BLaER1 treated with 17β-estradiol and CSF1 and Interleukin-3, amounts not matched to agents 10 nM and 100 nM (cell line): ENCODE measurements around the gene BPHL.
"Not testable (repeated sequence)": the region's sequence is repeated elsewhere in the genome, so short reads cannot be mapped to it uniquely, and the experiment has no call there.

Experiments used
- H3K27ac ChIP-seq, 11 experiments: shearing (Covaris generic); formaldehyde crosslinking; 2 replicates each; pipeline ENCODE4 v1.8.1; 2022
- H3K27me3 ChIP-seq, 11 experiments: shearing (Covaris generic); formaldehyde crosslinking; 2 replicates each; pipeline ENCODE4 v1.8.1; 2022
- H3K36me3 ChIP-seq, 11 experiments: shearing (Covaris generic); formaldehyde crosslinking; 2 replicates each; pipeline ENCODE4 v1.8.1; 2022
- H3K4me1 ChIP-seq, 10 experiments: shearing (Covaris generic); formaldehyde crosslinking; 2 replicates each; pipeline ENCODE4 v1.8.1; 2022
- H3K4me2 ChIP-seq, 11 experiments: shearing (Covaris generic); formaldehyde crosslinking; 2 replicates each; pipeline ENCODE4 v1.8.1; 2022
- H3K4me3 ChIP-seq, 10 experiments: shearing (Covaris generic); formaldehyde crosslinking; 2 replicates each; pipeline ENCODE4 v1.8.1; 2022
- H3K9ac ChIP-seq, 11 experiments: shearing (Covaris generic); formaldehyde crosslinking; 2 replicates each; pipeline ENCODE4 v1.8.1; 2022
- H3K9me3 ChIP-seq, 11 experiments: shearing (Covaris generic); formaldehyde crosslinking; replicated peaks in 1 of 11; 2 replicates each; pipeline ENCODE4 v1.8.1; 2022
- H4K20me1 ChIP-seq, 11 experiments: shearing (Covaris generic); formaldehyde crosslinking; 2 replicates each; pipeline ENCODE4 v1.8.1; 2022
- Cebpa-rat ChIP-seq, 11 experiments: shearing (Covaris generic); IDR thresholded peaks; 2 replicates each; pipeline ENCODE4 v1.8.1; 2022

The BPHL gene

GRCh38 chr6:3128356-3129108 lies 10.0 kb downstream of the BPHL start:
- no peak overlapping the region for H3K4me3 ChIP-seq
- H4K20me1 ChIP-seq = no peaks in the 10 kb centered on the region
- H3K36me3 ChIP-seq = peaks cover 0 to 46% (median 23%) of the 10 kb centered on the region in 11 experiments; a peak in 13 of 22 replicates
- peaks cover 0 to 27% (median 15%) of the 10 kb centered on the region in 10 experiments; a peak in 14 of 20 replicates for H3K4me1 ChIP-seq
- no peak overlapping the region for H3K9ac ChIP-seq
- TF ChIP-seq Cebpa-rat (IDR thresholded peaks at IDR 0.05) = no peak
- no peaks in the 10 kb centered on the region for H3K9me3 ChIP-seq
- no peaks in the 10 kb centered on the region for H3K27me3 ChIP-seq
- no peak overlapping the region for H3K4me2 ChIP-seq
- no peak overlapping the region for H3K27ac ChIP-seq

- Histone ChIP-seq H3K9me3 (no peaks in the 10 kb centered on the region), H3K27me3 (no peaks in the 10 kb centered on the region), H3K36me3 (peaks cover 0 to 56% (median 23%) of the 10 kb centered on the region in 11 experiments; a peak in 14 of 22 replicates), H4K20me1 (no peaks in the 10 kb centered on the region), H3K4me2 (no peak overlapping the region), H3K27ac (no peak overlapping the region), H3K4me1 (peaks cover 0 to 3% (median 0%) of the 10 kb centered on the region in 10 experiments; a peak in 3 of 20 replicates), H3K9ac (no peak overlapping the region), H3K4me3 (no peak overlapping the region)
- TF ChIP-seq Cebpa-rat (IDR thresholded peaks at IDR 0.05) = no peak
Observed at GRCh38 chr6:3131695-3132094, 13.2 kb downstream of the BPHL start.

GRCh38 chr6:3133515-3133914 lies 15.0 kb downstream of the BPHL start:
- Histone ChIP-seq H3K27me3 (no peaks in the 10 kb centered on the region), H3K9me3 (no peaks in the 10 kb centered on the region), H4K20me1 (no peaks in the 10 kb centered on the region), H3K36me3 (peaks cover 0 to 68% (median 24%) of the 10 kb centered on the region in 11 experiments; a peak in 19 of 22 replicates), H3K9ac (no peak overlapping the region), H3K4me2 (no peak overlapping the region), H3K4me1 (peaks cover 7 to 17% (median 14%) of the 10 kb centered on the region in 10 experiments), H3K4me3 (no peak overlapping the region), H3K27ac (no peak overlapping the region)
- no peak for TF ChIP-seq Cebpa-rat (IDR thresholded peaks at IDR 0.05)

DNA sequence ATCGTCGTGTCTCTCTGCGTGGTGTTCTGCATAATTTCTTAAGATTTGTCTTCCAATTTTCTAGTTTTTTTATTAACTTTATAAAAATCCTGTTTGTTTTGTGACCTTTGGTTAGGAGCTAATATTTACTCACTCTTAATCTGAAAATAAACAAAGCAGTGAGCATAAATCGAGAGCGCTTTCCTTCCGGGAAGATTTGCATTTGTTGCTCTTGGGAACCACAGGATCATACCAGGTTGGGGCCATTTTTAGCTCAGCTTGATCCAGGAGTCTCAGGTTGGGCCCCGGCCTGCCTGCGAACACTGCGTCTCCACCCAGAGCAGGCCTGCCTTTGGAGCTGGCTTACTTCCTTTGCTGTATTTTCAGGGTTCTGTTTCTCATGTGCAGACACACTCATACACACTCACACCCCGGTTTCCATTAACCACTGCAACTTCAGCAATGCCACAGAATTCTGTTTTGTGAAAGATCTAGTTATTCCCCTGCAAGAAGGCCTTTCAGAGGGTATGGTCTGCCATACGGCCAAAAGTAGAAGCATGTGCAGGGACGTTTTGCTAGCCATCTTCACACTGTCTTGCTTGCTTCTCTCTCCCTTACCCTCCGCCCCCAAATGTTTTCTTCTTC lies 17.3 kb downstream of the BPHL start:
- no peaks in the 10 kb centered on the region for H3K9me3 ChIP-seq
- no peaks in the 10 kb centered on the region for H3K27me3 ChIP-seq
- H3K4me1 ChIP-seq = peaks cover 27 to 40% (median 37%) of the 10 kb centered on the region in 10 experiments
- H3K4me2 ChIP-seq = no peak overlapping the region
- TF ChIP-seq Cebpa-rat (IDR thresholded peaks at IDR 0.05) = no peak
- no peaks in the 10 kb centered on the region for H4K20me1 ChIP-seq
- no peak overlapping the region for H3K4me3 ChIP-seq
- no peak overlapping the region for H3K9ac ChIP-seq
- H3K36me3 ChIP-seq = peaks cover 0 to 49% (median 20%) of the 10 kb centered on the region in 11 experiments; a peak in 18 of 22 replicates
- no peak overlapping the region for H3K27ac ChIP-seq

DNA sequence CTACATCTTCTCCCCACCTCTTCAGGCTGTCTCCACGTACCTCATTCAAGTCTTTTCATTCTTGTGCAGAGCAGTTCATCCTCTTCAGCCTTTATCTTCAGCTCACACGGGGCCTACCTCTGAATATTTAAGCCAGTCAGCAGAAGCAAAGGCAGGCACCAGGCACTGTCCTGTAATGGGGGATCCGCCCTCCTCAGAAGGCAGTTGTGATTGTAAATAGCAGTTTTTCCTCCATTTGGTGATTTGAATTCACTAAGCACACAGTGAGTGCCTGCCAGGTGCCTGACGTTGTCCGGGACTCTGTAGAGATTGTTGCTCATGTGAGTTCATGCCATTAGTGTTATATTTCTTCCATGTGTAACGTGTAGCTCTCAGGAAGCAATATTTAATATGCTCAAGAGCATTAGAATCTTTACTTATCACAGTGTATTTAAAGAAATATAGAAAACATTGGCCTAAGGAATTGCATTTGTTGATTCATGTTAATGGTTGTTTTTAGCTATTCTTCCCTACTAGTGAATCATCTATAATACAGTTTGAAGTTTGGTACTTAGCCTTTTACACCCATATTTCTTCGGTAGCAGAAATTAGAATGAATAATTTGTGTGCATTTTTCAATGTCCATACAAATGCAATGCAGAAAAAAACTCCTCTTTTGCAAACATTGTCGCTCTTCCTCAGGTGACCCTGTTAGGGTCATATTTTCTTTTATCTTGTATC lies 17.9 kb downstream of the BPHL start:
- TF ChIP-seq Cebpa-rat (IDR thresholded peaks at IDR 0.05) = no peak
- Histone ChIP-seq H3K27ac (no peak overlapping the region), H3K27me3 (no peaks in the 10 kb centered on the region), H3K9me3 (no peaks in the 10 kb centered on the region), H3K4me1 (peaks cover 27 to 46% (median 40%) of the 10 kb centered on the region in 10 experiments), H4K20me1 (no peaks in the 10 kb centered on the region), H3K4me2 (0 out of 22 replicates have a peak overlapping the region, but pooled peaks of 2 of the 11 experiments have one; percentile 78 to 87), H3K9ac (no peak overlapping the region), H3K4me3 (no peak overlapping the region), H3K36me3 (peaks cover 0 to 49% (median 20%) of the 10 kb centered on the region in 11 experiments; a peak in 18 of 22 replicates)

DNA sequence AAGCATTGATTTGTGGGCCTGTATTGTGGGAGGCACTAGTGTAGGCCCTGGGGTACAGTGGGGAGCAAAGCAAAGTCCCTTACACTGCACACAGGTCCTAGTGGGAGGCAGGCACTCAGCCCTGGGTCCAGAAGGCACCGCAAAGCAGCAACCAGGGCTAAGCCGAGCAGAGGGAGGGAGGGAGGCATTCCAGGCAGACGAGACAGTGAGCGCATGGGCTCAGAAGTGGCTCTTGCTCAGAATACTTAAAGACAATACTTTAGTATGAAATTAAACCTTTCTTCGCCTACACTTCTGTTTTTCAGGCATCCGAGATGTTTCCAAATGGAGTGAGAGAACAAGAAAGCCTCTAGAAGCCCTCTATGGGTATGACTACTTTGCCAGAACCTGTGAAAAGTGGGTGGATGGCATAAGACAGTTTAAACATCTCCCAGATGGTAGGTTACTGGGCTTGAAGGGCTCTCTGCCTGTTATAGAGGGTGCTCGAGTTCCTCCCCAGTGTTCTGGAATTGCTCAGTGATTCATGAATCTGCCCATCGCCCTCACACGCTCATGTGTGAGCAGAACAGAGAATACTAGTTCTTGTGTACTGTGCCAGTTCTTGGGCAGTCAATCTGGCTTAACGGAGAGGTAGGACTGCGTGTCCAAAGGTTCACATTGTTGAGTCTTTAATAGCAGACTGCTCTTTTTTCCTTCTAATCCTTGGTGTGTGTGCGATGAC lies 18.7 kb downstream of the BPHL start:
- Histone ChIP-seq H3K36me3 (peaks cover 0 to 52% (median 20%) of the 10 kb centered on the region in 11 experiments; a peak in 18 of 22 replicates), H3K4me2 (peak overlapping the region in 5 of 11 experiments; percentile 73 to 94 (median 82); a peak in 5 of 22 replicates), H3K4me1 (peaks cover 27 to 54% (median 46%) of the 10 kb centered on the region in 10 experiments), H3K4me3 (no peak overlapping the region), H3K27me3 (no peaks in the 10 kb centered on the region), H3K27ac (peak overlapping the region in 7 of 11 experiments; percentile 34 to 78 (median 66); a peak in 12 of 22 replicates), H4K20me1 (no peaks in the 10 kb centered on the region), H3K9ac (no peak overlapping the region), H3K9me3 (no peaks in the 10 kb centered on the region)
- no peak for TF ChIP-seq Cebpa-rat (IDR thresholded peaks at IDR 0.05)

GRCh38 chr6:3137873-3138272 lies 19.4 kb downstream of the BPHL start:
- not testable (repeated sequence) for H3K9me3 ChIP-seq, H4K20me1 ChIP-seq, H3K27me3 ChIP-seq, H3K4me3 ChIP-seq
- peak overlapping the region in 9 of 11 experiments; percentile 34 to 78 (median 73); a peak in 16 of 22 replicates for H3K27ac ChIP-seq
- H3K4me2 ChIP-seq = peak overlapping the region in 9 of 11 experiments; percentile 73 to 94 (median 84); a peak in 18 of 22 replicates
- H3K36me3 ChIP-seq = peaks cover 0 to 54% (median 18%) of the 10 kb centered on the region in 11 experiments; a peak in 18 of 22 replicates
- peak overlapping the region in 1 of 11 experiments; percentile 37; a peak in 3 of 22 replicates for H3K9ac ChIP-seq
- H3K4me1 ChIP-seq = peaks cover 27 to 54% (median 46%) of the 10 kb centered on the region in 10 experiments

DNA sequence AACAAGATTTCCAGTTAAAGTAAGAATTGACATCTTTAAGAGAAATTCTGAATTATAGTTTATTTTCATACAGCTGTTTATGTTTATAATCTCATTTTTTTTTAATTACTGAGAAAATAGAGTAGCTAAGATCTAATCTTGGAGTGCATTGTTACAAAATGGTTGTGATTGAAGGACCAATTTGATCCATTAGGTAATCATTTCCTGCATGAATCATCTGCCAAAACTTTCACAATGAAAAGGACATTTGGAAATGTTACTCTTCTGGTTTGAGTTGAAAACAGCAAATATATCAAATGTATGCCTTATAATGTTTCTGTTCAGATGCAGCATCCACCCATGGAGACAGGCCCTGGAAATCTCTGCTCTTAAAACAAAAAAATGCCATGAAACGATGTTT lies 19.8 kb downstream of the BPHL start:
- Histone ChIP-seq H3K4me3 (peak overlapping the region in 2 of 10 experiments; percentile 23 to 30; a peak in 1 of 20 replicates), H3K36me3 (peaks cover 0 to 54% (median 18%) of the 10 kb centered on the region in 11 experiments; a peak in 17 of 22 replicates), H3K4me2 (peak overlapping the region; percentile 73 to 94 (median 85)), H3K27ac (peak overlapping the region; percentile 8 to 78 (median 71); a peak in 20 of 22 replicates), H4K20me1 (no peaks in the 10 kb centered on the region), H3K27me3 (no peaks in the 10 kb centered on the region), H3K9ac (peak overlapping the region in 10 of 11 experiments; percentile 30 to 68 (median 54); a peak in 17 of 22 replicates), H3K4me1 (peaks cover 27 to 54% (median 46%) of the 10 kb centered on the region in 10 experiments), H3K9me3 (no peaks in the 10 kb centered on the region)
- TF ChIP-seq Cebpa-rat (IDR thresholded peaks at IDR 0.05) = no peak
